KBM-7 (cell line): Measurements from ENCODE around the gene TRMT1.

Experiments used
- DNase-seq: peaks from one replicate; pipeline ENCODE4 v3.0.0-alpha.2; 2015
- in situ Hi-C: fragments of 300-500 bp; cut with MboI; formaldehyde crosslinking; loops from 2 replicates; pipeline ENCODE4 v1.14.3; 2020; ENCODE audit warnings: low sequenced_read_pairs, low pct_unique_long_range_greater_than_20kb, mixed read lengths

TRMT1 gene

GRCh38 chr19:13104848-13105711 is 11.5 kb downstream of the TRMT1 start:
- in situ Hi-C loops: no loop called here
- peak; percentile 57 for DNase-seq

- DNase-seq: peak; percentile 99
- in situ Hi-C loops: no loop called here
Measured at GRCh38 chr19:13104360-13104847, 12.1 kb downstream of the TRMT1 start.

DNA sequence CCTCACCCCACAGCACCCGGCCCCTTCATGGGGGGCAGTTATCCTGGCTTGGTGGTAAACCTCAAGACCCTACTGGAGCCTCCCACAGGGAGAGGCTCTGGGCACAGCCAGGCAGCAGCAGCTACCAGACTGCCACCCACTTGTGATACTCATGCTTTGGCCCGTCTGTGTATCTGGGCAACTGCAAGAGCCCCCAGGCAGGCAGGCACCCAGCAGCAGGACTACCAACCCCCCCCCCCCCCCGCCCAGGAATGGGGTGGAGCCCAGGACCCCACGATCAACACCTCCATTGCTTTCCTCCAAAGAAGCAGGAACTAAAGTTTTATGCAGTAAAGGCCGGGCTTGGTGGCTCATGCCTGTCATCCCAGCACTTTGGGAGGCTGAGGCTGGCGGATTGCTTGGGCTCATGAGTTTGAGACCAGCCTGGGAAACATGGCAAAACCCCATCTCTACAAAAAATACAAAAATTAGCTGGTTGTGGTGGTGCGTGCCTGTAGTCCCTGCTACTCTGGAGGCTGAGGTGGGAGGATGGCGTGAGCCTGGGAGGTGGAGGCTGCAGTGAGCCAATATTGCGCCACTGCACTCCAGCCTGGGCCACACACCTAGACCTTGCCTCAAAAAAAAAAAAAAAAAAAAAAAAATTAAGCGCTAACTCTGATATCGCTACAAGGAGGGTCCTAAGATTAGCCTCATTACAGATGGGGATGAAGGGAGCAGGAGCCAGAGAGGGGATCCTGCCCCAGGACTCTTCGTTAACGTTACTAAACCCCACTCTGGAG is 12.8 kb downstream of the TRMT1 start:
- DNase-seq: no peak
- in situ Hi-C loops: no loop called here

GRCh38 chr19:13102666-13103580 is 13.6 kb downstream of the TRMT1 start, which contains the start of gene LYL1:
TSS of gene LYL1 (minus strand) at chr19:13102858. CDS start at chr19:13101171, 1,687 bp downstream.
- peak; percentile 98 for DNase-seq
- in situ Hi-C loops: no loop called here

- DNase-seq: no peak
- in situ Hi-C loops: no loop called here
Measured at GRCh38 chr19:13102416-13102665, 14.2 kb downstream of the TRMT1 start.

DNA sequence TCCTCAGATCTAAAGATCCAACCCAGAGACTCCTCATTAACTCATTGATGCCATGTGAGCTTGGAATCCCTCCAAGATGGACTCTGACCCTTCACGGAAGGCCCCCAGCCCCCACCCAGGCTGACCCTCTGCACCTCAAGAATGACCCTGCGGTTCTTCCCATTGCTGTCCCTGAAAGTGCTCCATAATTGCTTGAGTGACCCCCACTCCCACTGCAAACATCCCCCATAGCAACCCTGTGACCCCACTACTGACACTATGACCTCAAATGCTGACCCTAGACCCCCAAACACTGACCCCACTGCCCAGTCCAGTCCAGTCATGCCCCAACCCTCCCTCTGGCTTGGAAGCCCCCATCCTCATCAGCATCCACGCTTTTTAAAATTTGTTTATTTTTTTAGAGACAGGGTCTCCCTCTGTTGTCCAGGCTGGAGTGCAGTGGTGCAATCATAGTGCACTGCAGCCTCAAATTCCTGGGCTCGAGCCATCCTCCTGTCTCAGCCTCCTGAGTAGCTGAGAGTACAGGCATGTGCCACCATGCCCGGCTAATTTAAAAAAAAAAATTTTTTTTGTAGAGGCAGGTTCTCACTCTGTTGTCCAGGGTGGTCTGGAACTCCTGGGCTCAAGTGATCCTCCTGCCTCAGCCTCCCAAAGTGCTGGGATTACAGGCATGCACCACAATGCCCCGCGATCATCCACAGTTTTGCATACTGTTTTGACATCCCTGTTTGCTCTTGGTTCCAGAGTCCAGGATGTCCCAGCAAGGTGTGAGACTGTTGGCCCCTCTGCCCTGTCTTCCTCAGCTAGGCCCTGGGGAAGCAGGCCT is 14.7 kb downstream of the TRMT1 start:
- DNase-seq: no peak

DNA sequence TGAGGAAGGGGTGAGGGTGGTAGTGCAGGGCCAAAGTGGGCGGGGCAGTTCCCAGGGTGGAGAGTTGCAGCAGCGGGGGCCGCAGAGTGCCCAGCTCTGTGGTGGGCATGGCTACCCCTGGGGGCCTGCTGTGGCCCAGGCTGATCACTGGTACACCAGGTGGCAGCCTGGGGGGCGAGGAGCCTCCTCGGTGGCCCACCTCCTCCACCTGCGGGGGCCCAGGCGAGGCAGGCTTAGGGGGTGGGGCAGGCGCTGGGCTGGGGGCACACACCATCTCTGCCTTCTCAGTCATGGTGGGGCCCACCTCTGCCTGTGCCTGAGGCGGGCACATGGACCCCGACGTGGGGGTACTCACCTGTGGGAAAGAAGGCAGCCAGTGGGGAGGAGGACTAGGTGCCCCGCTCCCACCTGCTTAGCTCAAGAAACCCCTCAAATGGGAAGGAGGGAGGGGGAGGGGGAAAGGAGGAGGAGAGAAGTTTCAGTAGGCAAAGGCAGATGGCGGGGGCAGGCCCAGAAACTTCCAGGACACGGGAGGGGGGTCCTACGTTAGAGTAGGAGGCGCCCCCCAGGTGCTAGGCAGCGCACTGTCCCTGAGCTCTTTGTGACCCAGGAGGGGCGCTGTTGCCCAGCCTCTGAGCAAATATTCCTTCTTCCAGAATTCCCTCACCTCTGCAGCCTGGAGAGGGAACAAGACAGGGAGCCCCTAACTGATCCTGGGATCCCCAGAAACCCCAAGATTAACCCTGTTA is 15.5 kb downstream of the TRMT1 start:
- peak; percentile 58 for DNase-seq
- in situ Hi-C loops: no loop called here

More for the DNA sequence above, 14.7 kb downstream of the TRMT1 start:
- in situ Hi-C loops: no loop called here

DNA sequence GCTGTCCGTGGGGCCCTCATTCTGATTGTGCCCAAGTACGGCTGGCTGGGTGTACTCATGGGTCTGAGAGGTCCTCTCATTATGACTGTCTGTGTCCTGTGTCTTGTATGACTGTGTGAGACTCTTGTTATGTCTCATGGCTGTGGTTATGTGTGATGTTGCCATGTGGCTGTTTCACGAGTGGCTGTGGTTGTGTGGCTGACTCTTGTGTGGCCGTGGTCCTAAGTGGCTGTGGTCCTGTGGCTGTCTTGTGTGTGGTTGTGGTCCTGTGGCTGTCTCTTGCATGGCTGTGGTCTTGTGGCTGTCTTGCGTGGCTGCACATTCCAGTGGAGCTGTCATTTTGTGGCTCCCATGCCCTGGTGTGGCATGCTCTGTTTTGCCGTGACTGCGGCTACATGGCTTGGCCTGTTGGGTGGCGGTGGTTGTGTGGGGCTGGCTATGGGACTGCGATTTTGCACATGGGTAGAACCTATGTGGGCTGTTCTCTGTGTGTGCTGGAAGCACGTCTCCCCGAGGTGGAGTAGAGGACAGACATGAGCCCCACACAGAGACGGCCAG is 16.4 kb downstream of the TRMT1 start:
- DNase-seq: peak; percentile 77

DNA sequence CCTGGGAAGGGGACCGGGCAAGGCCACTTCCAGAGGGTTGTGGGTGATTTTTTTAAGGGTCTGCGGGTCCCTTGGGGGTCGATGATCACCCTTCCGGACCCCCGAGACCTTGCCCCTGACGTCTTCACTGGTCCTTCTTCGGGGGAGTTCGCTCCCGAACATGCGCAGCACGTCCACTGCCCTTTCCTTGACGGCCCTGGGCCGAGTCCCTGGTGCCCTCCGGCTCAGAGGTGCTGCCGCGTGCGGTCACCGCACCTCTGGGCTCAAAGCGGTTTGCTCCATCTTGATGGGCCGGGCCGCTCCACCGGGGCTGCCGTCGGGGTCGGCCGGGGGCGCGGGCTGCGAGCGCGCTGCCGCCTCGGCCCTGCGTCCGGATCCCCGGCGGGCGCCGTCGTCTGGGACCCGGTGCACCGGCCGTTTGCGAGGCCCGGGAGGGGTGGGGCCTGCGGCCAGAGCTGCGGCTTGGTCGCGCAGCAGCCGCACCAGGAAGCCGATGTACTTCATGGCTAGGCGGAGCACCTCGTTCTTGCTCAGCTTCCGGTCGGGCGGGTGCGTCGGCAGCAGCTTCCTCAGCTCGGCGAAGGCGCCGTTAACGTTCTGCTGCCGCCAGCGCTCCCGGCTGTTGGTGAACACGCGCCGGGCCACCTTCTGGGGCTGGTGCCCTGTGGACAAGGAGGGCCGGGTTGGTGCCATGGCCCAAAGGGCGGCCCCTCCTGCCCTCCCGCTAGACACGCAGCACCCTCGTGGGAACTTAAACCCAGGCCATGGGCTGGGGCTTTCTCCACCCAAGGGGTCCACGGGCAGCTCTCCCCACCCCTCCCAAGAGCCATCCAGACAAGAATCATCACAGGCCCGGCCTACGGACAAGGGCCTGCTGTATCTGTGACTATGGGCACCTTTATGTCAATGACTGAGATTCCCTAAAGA is 17.2 kb downstream of the TRMT1 start:
- DNase-seq: peak; percentile 80
- in situ Hi-C loops: loop anchor here (25.0 kb wide), 1 partner anchor 112 kb away; the partner anchor contains the start of gene NFIX

More for the DNA sequence above, 16.4 kb downstream of the TRMT1 start:
- in situ Hi-C loops: no loop called here

- in situ Hi-C loops: loop anchor here (25.0 kb wide), 1 partner anchor 111 kb away; the partner anchor contains the start of gene NFIX
- peak; percentile 89 for DNase-seq
Measured at GRCh38 chr19:13098277-13099072, 18.1 kb downstream of the TRMT1 start.

DNA sequence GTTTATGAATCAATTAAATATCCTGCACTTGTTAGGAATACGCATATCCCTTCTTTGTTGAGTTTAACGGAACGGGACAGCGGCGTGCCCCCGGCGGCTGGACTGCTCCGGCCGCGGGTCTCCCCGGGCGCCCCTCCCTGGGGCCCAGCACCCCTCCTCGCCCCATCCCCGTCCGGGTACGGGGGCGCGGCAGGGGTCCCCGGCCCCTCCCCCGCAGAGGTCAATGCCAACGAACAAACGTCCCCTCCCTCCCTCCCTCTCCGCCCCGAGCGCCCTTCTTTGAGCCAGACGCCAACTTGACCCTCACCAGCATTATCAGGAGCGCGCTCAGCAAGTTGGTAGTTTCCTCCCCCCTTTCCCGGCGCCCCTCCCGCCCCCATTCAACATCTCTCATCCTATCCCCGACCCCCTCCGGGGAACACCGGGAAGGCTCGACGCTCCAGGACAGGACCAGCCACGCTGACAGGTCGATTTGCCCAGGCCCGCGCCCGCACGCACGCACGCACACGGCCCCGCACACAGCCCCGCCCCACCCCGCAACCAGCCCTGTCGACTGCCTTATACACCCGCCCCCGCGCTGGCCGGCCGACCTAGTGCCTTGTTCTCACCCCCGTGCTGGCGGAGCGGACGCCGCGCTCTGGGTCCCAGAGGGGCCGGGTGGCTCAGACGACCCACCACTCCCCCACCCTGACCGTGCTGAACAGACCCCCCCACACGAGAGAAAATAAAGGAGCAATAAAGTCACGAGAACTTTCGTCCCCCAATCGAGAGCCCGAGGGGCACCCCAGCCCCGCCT is 18.9 kb downstream of the TRMT1 start:
- in situ Hi-C loops: loop anchor here (25.0 kb wide), 1 partner anchor 110 kb away; the partner anchor contains the start of gene NFIX
- peak; percentile 80 for DNase-seq

DNA sequence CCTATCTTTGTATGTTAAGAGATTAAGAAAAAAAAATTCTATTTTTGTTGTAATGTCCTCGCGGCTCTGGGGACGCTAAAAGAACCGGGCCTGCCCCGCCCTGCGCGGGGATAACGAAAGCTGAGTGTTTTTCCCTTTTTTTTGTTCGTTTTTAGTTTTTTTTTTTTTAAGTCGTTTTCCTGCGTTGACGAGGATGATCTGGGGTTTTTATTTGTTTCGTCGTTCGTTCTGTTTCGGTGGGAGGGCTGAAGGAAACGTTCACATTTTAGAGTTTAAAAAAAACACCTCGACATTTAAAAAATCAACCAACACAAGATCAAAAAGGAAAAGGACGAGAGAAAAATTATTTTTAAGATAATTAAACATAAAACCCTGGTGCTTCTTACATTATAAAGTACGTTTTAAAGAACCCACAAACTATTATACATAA is 19.5 kb downstream of the TRMT1 start:
- DNase-seq: peak; percentile 60
- in situ Hi-C loops: loop anchor here (25.0 kb wide), 1 partner anchor 110 kb away; the partner anchor contains the start of gene NFIX

DNA sequence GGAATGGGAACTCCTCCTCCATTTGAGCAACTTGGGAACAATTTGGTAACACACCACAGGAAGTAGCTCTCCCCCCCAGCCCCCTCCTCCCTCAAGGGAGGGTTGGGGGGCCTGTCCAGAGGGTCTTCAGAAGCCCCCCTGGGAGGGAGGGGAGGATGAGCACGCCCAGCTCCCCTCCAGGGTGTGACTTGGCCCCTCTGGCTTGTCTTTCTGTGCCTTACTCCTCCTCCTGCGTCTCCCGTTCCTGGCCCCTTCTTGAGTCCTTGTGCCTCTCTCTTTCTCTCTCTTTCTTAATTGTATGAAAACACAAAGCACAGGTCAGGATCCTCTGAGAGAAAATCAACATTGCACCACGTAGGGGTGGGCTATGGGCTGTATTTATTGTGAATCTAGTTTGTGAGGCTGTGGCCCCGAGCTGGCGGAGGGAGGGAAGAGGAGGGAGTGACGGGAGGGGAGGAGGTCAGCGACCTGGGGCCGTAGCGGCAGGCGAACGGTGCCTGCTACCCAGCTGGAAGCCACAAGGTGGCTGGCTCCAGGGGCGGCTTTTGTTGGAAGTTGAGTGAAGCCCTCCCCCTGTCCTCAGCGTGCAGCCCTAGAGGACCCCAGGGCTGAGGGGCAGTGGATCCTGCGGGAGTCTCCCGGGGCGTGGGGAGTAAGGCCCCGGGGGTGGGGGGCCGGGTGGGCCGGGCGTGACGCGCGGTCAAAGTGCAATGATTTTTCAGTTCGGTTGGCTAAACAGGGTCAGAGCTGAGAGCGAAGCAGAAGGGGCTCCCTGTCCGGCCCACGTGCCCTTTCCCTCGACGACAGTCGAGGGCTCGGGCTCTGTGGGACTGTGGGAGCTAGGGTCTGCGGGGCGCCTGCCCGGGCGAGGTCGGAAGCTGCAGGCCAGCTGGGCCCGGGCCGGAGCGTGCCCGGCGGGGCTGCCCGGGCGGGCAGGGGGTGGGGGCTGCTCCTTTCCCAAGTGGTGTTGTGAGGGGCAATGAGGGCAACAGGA is 20.3 kb downstream of the TRMT1 start:
- DNase-seq: peak; percentile 77
- in situ Hi-C loops: loop anchor here (25.0 kb wide), 1 partner anchor 109 kb away; the partner anchor contains the start of gene NFIX
